ENCODE measurements around the gene ZNF19. TPM values are rescaled to one million over a fixed set of nuclear protein-coding genes. Genes with fewer than 3 reads are reported as not detected.

ZNF19 gene
- 7.9 TPM for total RNA-seq

GRCh38 chr16:71489122-71489521 lies at the start of gene ZNF19:
TSS of gene ZNF19 (minus strand) at chr16:71489324. CDS start at chr16:71482114, 7,210 bp downstream.

GRCh38 chr16:71526111-71526631 lies 37.0 kb upstream of the ZNF19 start, which contains the start of gene CHST4:
TSS of gene CHST4 (plus strand) at chr16:71526426. CDS start at chr16:71536678, 10,252 bp downstream.

GRCh38 chr16:71461686-71462648 lies 27.2 kb downstream of the ZNF19 start, which contains the start of gene ZNF23:
TSS of gene ZNF23 (minus strand) at chr16:71462247. CDS start at chr16:71456796, 5,451 bp downstream.

GRCh38 chr16:71442051-71442440 lies 47.1 kb downstream of the ZNF19 start, which contains the start of gene TLE7:
TSS of gene TLE7 (minus strand) at chr16:71442054. CDS start at chr16:71433324, 8,730 bp downstream.

Other genes starting within 250 kb of the ZNF19 start
- gene CMTR2, start 199.9 kb downstream of the ZNF19 start, total RNA-seq: 44.3 TPM
- 0.47 TPM for gene CALB2, start 130.6 kb downstream of the ZNF19 start, total RNA-seq
- gene TLE7, start 47.3 kb downstream of the ZNF19 start, total RNA-seq: not detected
- 7.1 TPM for gene ZNF23, start 27.1 kb downstream of the ZNF19 start, total RNA-seq
- gene CHST4, start 37.1 kb upstream of the ZNF19 start, total RNA-seq: not detected
- gene TAT, start 87.8 kb upstream of the ZNF19 start, total RNA-seq: not detected
- 18.3 TPM for gene MARVELD3, start 136.9 kb upstream of the ZNF19 start, total RNA-seq
- gene PHLPP2, start 235.4 kb upstream of the ZNF19 start, total RNA-seq: 7.7 TPM